ENCODE measurements around the gene LRRK1.
A peak's percentile ranks its signal among the peaks of the same experiment; 100 is the strongest.

Gene LRRK1

DNA sequence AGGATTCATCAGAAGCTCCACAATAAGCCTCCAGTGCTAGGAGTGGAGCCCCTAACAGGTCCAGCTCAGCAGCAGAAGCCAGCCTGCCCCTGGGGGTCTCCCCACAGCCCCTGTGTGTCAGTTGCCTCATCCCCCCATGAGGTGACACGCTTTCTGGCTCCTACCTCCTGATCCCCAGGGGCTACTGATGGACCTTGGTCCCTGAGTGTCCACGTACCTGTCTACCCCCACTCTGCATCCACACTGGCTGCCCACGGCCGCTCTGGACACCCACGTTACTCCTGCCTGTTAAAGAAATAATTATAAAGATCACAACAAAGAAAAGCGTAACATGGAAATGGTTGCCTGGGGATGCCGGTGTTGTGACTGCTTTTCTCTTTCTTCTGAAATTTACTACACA, 189.6 kb downstream of the LRRK1 start:
- no peaks in the 10 kb centered on the region for H3K36me3 ChIP-seq (replicated peaks in 1 of 2; ENCODE audit: control insufficient read depth in 2 of 2, insufficient read depth in 2 of 2, low read length in 2 of 2)
- H2AK5ac ChIP-seq (ENCODE audit: low read depth, low read length), result no peak overlapping the region
- peaks cover 7 to 14% of the 10 kb centered on the region in 2 donors for H3K4me1 ChIP-seq (ENCODE audit: control insufficient read depth in 2 of 2, insufficient read depth in 1 of 2, low read depth in 1 of 2, low read length in 2 of 2)
- no peak overlapping the region for H2BK120ac ChIP-seq (ENCODE audit: low read depth, low read length)
- no peaks in the 10 kb centered on the region for H3K79me1 ChIP-seq (ENCODE audit: low read depth, low read length)
- H3K23ac ChIP-seq (ENCODE audit: low read depth, low read length, poor library complexity), result no peak overlapping the region
- H3K4me3 ChIP-seq (ENCODE audit: low read length in 2 of 2), result no peak overlapping the region
- no peak overlapping the region for H4K91ac ChIP-seq (ENCODE audit: low read depth, low read length, poor library complexity)
- H2AFZ ChIP-seq (ENCODE audit: low read length), result no peak overlapping the region
- WGBS, 2 donors (ENCODE audit: extremely low coverage in 2 of 2, insufficient read length in 2 of 2, insufficient replicate concordance in 1 of 2), result no CpG with 5 or more reads among the region's 7 CpGs
- no peak overlapping the region for H3K9ac ChIP-seq (ENCODE audit: low read depth, low read length, poor library complexity)
- DNase-seq (ENCODE audit: low spot score), result no peak
- no peak overlapping the region for H3K4me2 ChIP-seq (ENCODE audit: insufficient read depth, low read length, poor library complexity, severe bottlenecking)
- H4K8ac ChIP-seq (ENCODE audit: low read depth, low read length), result no peak overlapping the region
- peaks cover 0 to 2% (median 0%) of the 10 kb centered on the region in 3 experiments for H3K27me3 ChIP-seq (ENCODE audit: control insufficient read depth in 3 of 3, insufficient read depth in 3 of 3, low read depth in 1 of 3, low read length in 3 of 3)
- peaks cover 4 to 5% of the 10 kb centered on the region in 2 donors for H3K9me3 ChIP-seq (replicated peaks in 1 of 2; ENCODE audit: control insufficient read depth in 2 of 2, insufficient read depth in 1 of 2, low read depth in 1 of 2, low read length in 2 of 2)
- no peak overlapping the region for H2BK12ac ChIP-seq (ENCODE audit: low read length)
- H3K18ac ChIP-seq (ENCODE audit: low read length), result peak overlapping the region; percentile 19
- H2BK15ac ChIP-seq (ENCODE audit: low read length), result peak overlapping the region; percentile 16
- no peak overlapping the region for H3K14ac ChIP-seq (ENCODE audit: low read length)
- no peak overlapping the region for H3K27ac ChIP-seq (replicated peaks; ENCODE audit: low read length)
- H3K4ac ChIP-seq (ENCODE audit: low read length), result no peak overlapping the region
- no peak overlapping the region for H2BK5ac ChIP-seq (ENCODE audit: low read length)

DNA sequence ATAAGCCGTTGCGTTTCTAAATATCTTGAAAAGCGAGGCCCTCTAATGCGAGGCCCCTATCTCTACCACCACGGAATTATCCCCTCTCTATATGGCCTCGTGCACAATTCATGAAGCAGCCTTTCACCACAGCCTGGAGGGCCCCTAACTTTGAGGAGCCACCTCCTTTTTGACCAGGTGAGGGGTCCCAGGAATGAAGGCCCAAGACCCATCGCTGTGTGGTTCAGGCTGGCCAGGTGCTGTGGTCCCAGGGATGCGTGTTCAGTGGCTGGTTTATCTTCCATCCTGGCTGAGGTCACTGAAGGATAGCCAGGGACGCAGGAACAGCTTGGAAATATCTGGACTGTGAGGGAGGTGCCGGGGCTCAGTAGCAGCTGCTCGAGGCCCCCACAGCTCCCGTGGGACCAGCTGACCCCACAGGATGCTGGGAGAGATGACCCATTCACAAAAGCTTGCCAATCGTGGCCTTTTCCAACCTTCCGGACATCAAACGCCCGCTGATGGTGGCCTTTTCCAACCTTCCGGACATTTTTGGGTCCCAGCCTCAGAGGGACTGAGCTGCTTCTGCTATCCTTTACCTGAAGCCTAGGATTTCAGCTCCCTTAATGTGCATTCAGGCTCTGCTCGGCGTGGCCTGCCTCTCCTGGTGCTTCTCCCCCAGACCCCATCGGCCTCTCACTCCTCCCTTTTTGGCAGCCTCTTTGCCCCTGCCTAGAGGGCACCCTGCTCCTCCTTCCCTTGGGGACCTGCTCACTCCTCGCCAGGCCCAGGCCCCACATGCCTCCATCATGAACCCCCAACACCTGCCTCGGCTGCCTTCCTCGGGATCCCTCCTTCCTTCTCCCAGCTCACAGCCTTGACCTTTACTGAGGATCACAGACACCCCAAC, 191.8 kb downstream of the LRRK1 start:
- no peak for DNase-seq (ENCODE audit: low spot score)
- Histone ChIP-seq H3K4me2 (ENCODE audit: insufficient read depth, low read length, poor library complexity, severe bottlenecking) (no peak overlapping the region), H3K14ac (ENCODE audit: low read length) (no peak overlapping the region), H3K18ac (ENCODE audit: low read length) (peak overlapping the region; percentile 80), H2BK15ac (ENCODE audit: low read length) (no peak overlapping the region), H2BK120ac (ENCODE audit: low read depth, low read length) (peak overlapping the region; percentile 54), H3K23ac (ENCODE audit: low read depth, low read length, poor library complexity) (no peak overlapping the region), H3K9me3 (replicated peaks in 1 of 2; ENCODE audit: control insufficient read depth in 2 of 2, insufficient read depth in 1 of 2, low read depth in 1 of 2, low read length in 2 of 2) (peaks cover 4 to 5% of the 10 kb centered on the region in 2 donors), H2BK12ac (ENCODE audit: low read length) (no peak overlapping the region), H3K4ac (ENCODE audit: low read length) (no peak overlapping the region), H3K27ac (replicated peaks; ENCODE audit: low read length) (no peak overlapping the region), H4K91ac (ENCODE audit: low read depth, low read length, poor library complexity) (no peak overlapping the region), H3K36me3 (replicated peaks in 1 of 2; ENCODE audit: control insufficient read depth in 2 of 2, insufficient read depth in 2 of 2, low read length in 2 of 2) (no peaks in the 10 kb centered on the region), H3K79me1 (ENCODE audit: low read depth, low read length) (no peaks in the 10 kb centered on the region), H3K4me3 (ENCODE audit: low read length in 2 of 2) (no peak overlapping the region), H4K8ac (ENCODE audit: low read depth, low read length) (no peak overlapping the region), H3K4me1 (ENCODE audit: control insufficient read depth in 2 of 2, insufficient read depth in 1 of 2, low read depth in 1 of 2, low read length in 2 of 2) (peaks cover 9 to 13% of the 10 kb centered on the region in 2 donors), H2BK5ac (ENCODE audit: low read length) (peak overlapping the region; percentile 85), H3K27me3 (ENCODE audit: control insufficient read depth in 3 of 3, insufficient read depth in 3 of 3, low read depth in 1 of 3, low read length in 3 of 3) (peaks cover 0 to 3% (median 2%) of the 10 kb centered on the region in 3 experiments), H2AFZ (ENCODE audit: low read length) (no peak overlapping the region), H2AK5ac (ENCODE audit: low read depth, low read length) (peak overlapping the region; percentile 97), H3K9ac (ENCODE audit: low read depth, low read length, poor library complexity) (no peak overlapping the region)
- no CpG with 5 or more reads among the region's 23 CpGs for WGBS, 2 donors (ENCODE audit: extremely low coverage in 2 of 2, insufficient read length in 2 of 2, insufficient replicate concordance in 1 of 2)

DNA sequence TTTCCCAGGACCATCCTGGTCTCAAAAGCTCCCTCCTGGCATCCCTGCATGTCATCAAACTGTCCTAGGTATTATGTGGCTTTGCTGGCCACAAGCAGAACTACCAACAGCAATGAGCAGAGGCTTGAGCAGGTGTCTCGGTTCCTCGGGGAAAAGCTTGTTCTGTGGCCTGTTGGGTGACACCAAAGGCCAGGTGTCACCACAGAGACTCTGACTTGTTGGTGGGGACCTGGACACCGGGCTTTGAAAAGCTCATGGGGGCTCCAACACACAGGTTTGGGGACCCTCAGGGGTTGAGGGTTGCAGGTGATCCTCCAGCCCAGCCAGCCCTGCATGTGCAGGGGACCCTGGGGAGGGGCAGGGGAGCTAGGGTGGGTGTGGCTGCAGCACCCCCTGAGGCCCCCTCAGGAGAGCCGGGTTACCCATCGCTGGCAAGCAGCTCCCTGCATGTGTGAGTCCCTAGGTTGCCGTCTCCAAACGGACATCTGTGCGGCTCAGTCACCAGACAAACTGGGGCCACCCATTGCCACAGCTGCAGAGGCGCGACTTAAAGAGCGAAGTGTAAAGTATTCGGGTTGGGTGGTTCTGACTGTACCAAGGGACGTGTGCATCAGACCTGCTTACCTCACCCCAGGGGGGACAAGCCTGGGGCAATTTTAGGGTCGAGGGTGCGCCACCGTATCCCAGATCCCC, 192.6 kb downstream of the LRRK1 start:
- H3K9me3 ChIP-seq (replicated peaks in 1 of 2; ENCODE audit: control insufficient read depth in 2 of 2, insufficient read depth in 1 of 2, low read depth in 1 of 2, low read length in 2 of 2), result peaks cover 4 to 5% of the 10 kb centered on the region in 2 donors
- H2BK15ac ChIP-seq (ENCODE audit: low read length), result no peak overlapping the region
- H2AFZ ChIP-seq (ENCODE audit: low read length), result no peak overlapping the region
- DNase-seq (ENCODE audit: low spot score), result no peak
- no peak overlapping the region for H4K91ac ChIP-seq (ENCODE audit: low read depth, low read length, poor library complexity)
- no peak overlapping the region for H3K27ac ChIP-seq (replicated peaks; ENCODE audit: low read length)
- H3K23ac ChIP-seq (ENCODE audit: low read depth, low read length, poor library complexity), result no peak overlapping the region
- peak overlapping the region; percentile 97 for H2AK5ac ChIP-seq (ENCODE audit: low read depth, low read length)
- no peak overlapping the region for H3K4me2 ChIP-seq (ENCODE audit: insufficient read depth, low read length, poor library complexity, severe bottlenecking)
- no peak overlapping the region for H4K8ac ChIP-seq (ENCODE audit: low read depth, low read length)
- H3K14ac ChIP-seq (ENCODE audit: low read length), result peak overlapping the region; percentile 51
- peaks cover 9 to 15% of the 10 kb centered on the region in 2 donors for H3K4me1 ChIP-seq (ENCODE audit: control insufficient read depth in 2 of 2, insufficient read depth in 1 of 2, low read depth in 1 of 2, low read length in 2 of 2)
- no peak overlapping the region for H2BK12ac ChIP-seq (ENCODE audit: low read length)
- H3K4ac ChIP-seq (ENCODE audit: low read length), result no peak overlapping the region
- H2BK5ac ChIP-seq (ENCODE audit: low read length), result peak overlapping the region; percentile 85
- H3K4me3 ChIP-seq (ENCODE audit: low read length in 2 of 2), result no peak overlapping the region
- H3K18ac ChIP-seq (ENCODE audit: low read length), result peak overlapping the region; percentile 55
- H2BK120ac ChIP-seq (ENCODE audit: low read depth, low read length), result no peak overlapping the region
- H3K27me3 ChIP-seq (ENCODE audit: control insufficient read depth in 3 of 3, insufficient read depth in 3 of 3, low read depth in 1 of 3, low read length in 3 of 3), result peaks cover 0 to 3% (median 2%) of the 10 kb centered on the region in 3 experiments
- no CpG with 5 or more reads among the region's 16 CpGs for WGBS, 2 donors (ENCODE audit: extremely low coverage in 2 of 2, insufficient read length in 2 of 2, insufficient replicate concordance in 1 of 2)
- no peaks in the 10 kb centered on the region for H3K36me3 ChIP-seq (replicated peaks in 1 of 2; ENCODE audit: control insufficient read depth in 2 of 2, insufficient read depth in 2 of 2, low read length in 2 of 2)
- H3K9ac ChIP-seq (ENCODE audit: low read depth, low read length, poor library complexity), result no peak overlapping the region
- no peaks in the 10 kb centered on the region for H3K79me1 ChIP-seq (ENCODE audit: low read depth, low read length)

Measured in neuronal stem cell (in vitro differentiated cells).